Activated CD8-positive, alpha-beta memory T cell treated with anti-CD3 and anti-CD28 coated beads, Interleukin-2, amount 10 ng/mL, durations not matched to agents 7 days and 5 days (primary cell): ENCODE data around the gene FXYD6. TPM values are rescaled to one million over a fixed set of nuclear protein-coding genes. Genes with fewer than 3 reads are reported as not detected.

ENCODE experiments used
- ATAC-seq: fragments of 150-1000 bp; cut with Tn5 transposase; one replicate; pipeline ENCODE4 v1.10.0; 2021; ENCODE audit warnings: moderate library complexity
- CTCF ChIA-PET: fragments of 350-600 bp; sonication (Branson Sonifier 250); formaldehyde crosslinking; loops from one replicate; lab custom pipeline; 2021; ENCODE audit warnings: antibody characterized with exemption; lab: Charles Lee
- DNase-seq: peaks from one replicate; pipeline ENCODE4 v3.0.0-alpha.2; 2020
- H3K27ac Mint-ChIP-seq: one replicate; pipeline ENCODE4 v1.8.0; 2021; ENCODE audit warnings: mild to moderate bottlenecking, mixed read lengths
- H3K27me3 Mint-ChIP-seq: one replicate; pipeline ENCODE4 v1.8.0; 2021; ENCODE audit warnings: mixed read lengths
- H3K36me3 Mint-ChIP-seq: one replicate; pipeline ENCODE4 v1.8.0; 2021; ENCODE audit warnings: mild to moderate bottlenecking, mixed read lengths
- H3K4me1 Mint-ChIP-seq: one replicate; pipeline ENCODE4 v1.8.0; 2021; ENCODE audit warnings: mixed read lengths
- H3K4me3 Mint-ChIP-seq: one replicate; pipeline ENCODE4 v1.8.0; 2021; ENCODE audit warnings: mild to moderate bottlenecking, moderate library complexity, mixed read lengths
- H3K9me3 Mint-ChIP-seq: one replicate; pipeline ENCODE4 v1.8.0; 2022; ENCODE audit warnings: low read depth, mixed read lengths
- total RNA-seq, 2 experiments: library from RNA; stranded (reverse); gene quantifications; one replicate each; pipeline ENCODE4 v1.2.3, GENCODE V29; 2021

The FXYD6 gene
- total RNA-seq, 2 experiments from 2014 or later: 0.12 to 0.20 TPM

GRCh38 chr11:117877120-117877784, 794 bp upstream of the FXYD6 start:
- DNase-seq (no peak), ATAC-seq (no peak)
- CTCF ChIA-PET: interaction anchor here (0.7 to 1.8 kb wide), 4 partner anchors 70 to 176 kb away, joined by 3 to 7 read pairs (median 4); no protein-coding TSS in a partner anchor
- Mint-ChIP-seq H3K27ac (no peak overlapping the region), H3K4me1 (peaks cover 43% of the 10 kb centered on the region), H3K36me3 (no peaks in the 10 kb centered on the region), H3K27me3 (peaks cover 87% of the 10 kb centered on the region), H3K4me3 (no peak overlapping the region), H3K9me3 (no peaks in the 10 kb centered on the region)

GRCh38 chr11:117876059-117876340, 458 bp downstream of the FXYD6 start:
- no peak overlapping the region for H3K27ac Mint-ChIP-seq
- peak overlapping the region; percentile 68 for H3K4me3 Mint-ChIP-seq
- CTCF ChIA-PET: interaction anchor here (0.6 to 1.8 kb wide), 2 partner anchors 69 to 71 kb away, joined by 3 to 5 read pairs; no protein-coding TSS in a partner anchor
- ATAC-seq (no peak), DNase-seq (peak; percentile 31)
- H3K27me3 Mint-ChIP-seq: peaks cover 75% of the 10 kb centered on the region
- no peaks in the 10 kb centered on the region for H3K9me3 Mint-ChIP-seq
- H3K36me3 Mint-ChIP-seq: no peaks in the 10 kb centered on the region
- peaks cover 45% of the 10 kb centered on the region for H3K4me1 Mint-ChIP-seq

GRCh38 chr11:117875382-117876058, 938 bp downstream of the FXYD6 start:
- peak; percentile 57 for ATAC-seq
- Mint-ChIP-seq H3K36me3 (no peaks in the 10 kb centered on the region), H3K4me3 (peak overlapping the region; percentile 68), H3K27me3 (peaks cover 70% of the 10 kb centered on the region), H3K4me1 (peaks cover 45% of the 10 kb centered on the region), H3K27ac (no peak overlapping the region), H3K9me3 (no peaks in the 10 kb centered on the region)
- CTCF ChIA-PET: interaction anchor here (0.6 to 1.8 kb wide), 3 partner anchors 52 to 71 kb away, joined by 3 to 5 read pairs (median 4); no protein-coding TSS in a partner anchor
- peak; percentile 47 for DNase-seq

GRCh38 chr11:117874910-117875381, 1.5 kb downstream of the FXYD6 start:
- CTCF ChIA-PET: interaction anchor here (1.1 to 1.8 kb wide), 2 partner anchors 52 to 68 kb away, joined by 4 to 5 read pairs; no protein-coding TSS in a partner anchor

GRCh38 chr11:117874253-117874909, 2.1 kb downstream of the FXYD6 start:
- ATAC-seq (no peak), DNase-seq (no peak)
- H3K27me3 Mint-ChIP-seq: peaks cover 59% of the 10 kb centered on the region
- CTCF ChIA-PET: interaction anchor here (1.1 kb wide), 1 partner anchor 51 kb away, joined by 4 read pairs; no protein-coding TSS in a partner anchor
- no peak overlapping the region for H3K4me3 Mint-ChIP-seq
- no peak overlapping the region for H3K27ac Mint-ChIP-seq
- H3K36me3 Mint-ChIP-seq: no peaks in the 10 kb centered on the region
- peaks cover 45% of the 10 kb centered on the region for H3K4me1 Mint-ChIP-seq
- H3K9me3 Mint-ChIP-seq: no peaks in the 10 kb centered on the region

More at GRCh38 chr11:117874910-117875381, 1.5 kb downstream of the FXYD6 start:
- no peak for ATAC-seq
- H3K27me3 Mint-ChIP-seq: peaks cover 64% of the 10 kb centered on the region
- H3K9me3 Mint-ChIP-seq: no peaks in the 10 kb centered on the region
- H3K27ac Mint-ChIP-seq: no peak overlapping the region
- H3K36me3 Mint-ChIP-seq: no peaks in the 10 kb centered on the region
- H3K4me1 Mint-ChIP-seq: peaks cover 45% of the 10 kb centered on the region
- H3K4me3 Mint-ChIP-seq: peak overlapping the region; percentile 34
- DNase-seq: no peak

GRCh38 chr11:117873828-117874125, 2.7 kb downstream of the FXYD6 start:
- H3K36me3 Mint-ChIP-seq: no peaks in the 10 kb centered on the region
- no peaks in the 10 kb centered on the region for H3K9me3 Mint-ChIP-seq
- ATAC-seq (no peak), DNase-seq (no peak)
- peaks cover 55% of the 10 kb centered on the region for H3K27me3 Mint-ChIP-seq
- peaks cover 45% of the 10 kb centered on the region for H3K4me1 Mint-ChIP-seq
- no peak overlapping the region for H3K4me3 Mint-ChIP-seq
- no peak overlapping the region for H3K27ac Mint-ChIP-seq
- CTCF ChIA-PET: interaction anchor here (1.3 kb wide), 1 partner anchor 73 kb away, joined by 7 read pairs; no protein-coding TSS in a partner anchor

GRCh38 chr11:117872975-117873827, 3.3 kb downstream of the FXYD6 start:
- H3K4me1 Mint-ChIP-seq: peaks cover 45% of the 10 kb centered on the region
- DNase-seq: no peak

GRCh38 chr11:117872420-117872961, 4.0 kb downstream of the FXYD6 start:
- DNase-seq: no peak
- H3K27me3 Mint-ChIP-seq: peaks cover 52% of the 10 kb centered on the region
- CTCF ChIA-PET: interaction anchor here (0.7 to 1.4 kb wide), 6 partner anchors 12 to 181 kb away, joined by 3 to 7 read pairs (median 3); no protein-coding TSS in a partner anchor
- H3K27ac Mint-ChIP-seq: no peak overlapping the region
- peaks cover 45% of the 10 kb centered on the region for H3K4me1 Mint-ChIP-seq
- ATAC-seq: no peak
- no peaks in the 10 kb centered on the region for H3K9me3 Mint-ChIP-seq
- no peak overlapping the region for H3K4me3 Mint-ChIP-seq
- H3K36me3 Mint-ChIP-seq: no peaks in the 10 kb centered on the region

More at GRCh38 chr11:117872975-117873827, 3.3 kb downstream of the FXYD6 start:
- Mint-ChIP-seq H3K27me3 (peaks cover 52% of the 10 kb centered on the region), H3K27ac (no peak overlapping the region), H3K36me3 (no peaks in the 10 kb centered on the region), H3K9me3 (no peaks in the 10 kb centered on the region), H3K4me3 (no peak overlapping the region)
- CTCF ChIA-PET: interaction anchor here (0.7 to 1.4 kb wide), 5 partner anchors 12 to 180 kb away, joined by 3 to 7 read pairs (median 3); no protein-coding TSS in a partner anchor
- ATAC-seq: peak; percentile 47

GRCh38 chr11:117871784-117872183, 4.7 kb downstream of the FXYD6 start:
- DNase-seq (no peak), ATAC-seq (no peak)
- peaks cover 51% of the 10 kb centered on the region for H3K27me3 Mint-ChIP-seq
- H3K4me1 Mint-ChIP-seq: peaks cover 40% of the 10 kb centered on the region
- H3K9me3 Mint-ChIP-seq: no peaks in the 10 kb centered on the region
- CTCF ChIA-PET: interaction anchor here (1.0 to 1.4 kb wide), 3 partner anchors 11 to 33 kb away, joined by 3 read pairs; no protein-coding TSS in a partner anchor
- H3K36me3 Mint-ChIP-seq: no peaks in the 10 kb centered on the region
- no peak overlapping the region for H3K4me3 Mint-ChIP-seq
- H3K27ac Mint-ChIP-seq: no peak overlapping the region

- no peak for ATAC-seq
- Mint-ChIP-seq H3K4me1 (peaks cover 37% of the 10 kb centered on the region), H3K27me3 (peaks cover 51% of the 10 kb centered on the region), H3K36me3 (no peaks in the 10 kb centered on the region), H3K9me3 (no peaks in the 10 kb centered on the region), H3K4me3 (no peak overlapping the region), H3K27ac (no peak overlapping the region)
- CTCF ChIA-PET: interaction anchor here (1.0 kb wide), 3 partner anchors 10 to 76 kb away, joined by 3 to 5 read pairs (median 3); no protein-coding TSS in a partner anchor
- DNase-seq: no peak
Measured at GRCh38 chr11:117871160-117871559, 5.3 kb downstream of the FXYD6 start.

- Mint-ChIP-seq H3K4me3 (no peak overlapping the region), H3K27me3 (peaks cover 47% of the 10 kb centered on the region), H3K36me3 (no peaks in the 10 kb centered on the region), H3K27ac (no peak overlapping the region), H3K4me1 (peaks cover 29% of the 10 kb centered on the region), H3K9me3 (no peaks in the 10 kb centered on the region)
- CTCF ChIA-PET: interaction anchor here (1.0 kb wide), 1 partner anchor 76 kb away, joined by 5 read pairs; no protein-coding TSS in a partner anchor
- no peak for DNase-seq
- no peak for ATAC-seq
Measured at GRCh38 chr11:117870103-117870952, 6.1 kb downstream of the FXYD6 start.
